Stimulated activated CD8-positive, alpha-beta memory T cell treated with anti-CD3 and anti-CD28 coated beads, Interleukin-15, amount 100 ng/mL, for 1 hour (primary cell): ENCODE results near the gene CCDC82.

Source experiments
- DNase-seq: peaks from one replicate; pipeline ENCODE4 v3.0.0-alpha.2; 2020; ENCODE audit warnings: low read depth

CCDC82 gene

DNA sequence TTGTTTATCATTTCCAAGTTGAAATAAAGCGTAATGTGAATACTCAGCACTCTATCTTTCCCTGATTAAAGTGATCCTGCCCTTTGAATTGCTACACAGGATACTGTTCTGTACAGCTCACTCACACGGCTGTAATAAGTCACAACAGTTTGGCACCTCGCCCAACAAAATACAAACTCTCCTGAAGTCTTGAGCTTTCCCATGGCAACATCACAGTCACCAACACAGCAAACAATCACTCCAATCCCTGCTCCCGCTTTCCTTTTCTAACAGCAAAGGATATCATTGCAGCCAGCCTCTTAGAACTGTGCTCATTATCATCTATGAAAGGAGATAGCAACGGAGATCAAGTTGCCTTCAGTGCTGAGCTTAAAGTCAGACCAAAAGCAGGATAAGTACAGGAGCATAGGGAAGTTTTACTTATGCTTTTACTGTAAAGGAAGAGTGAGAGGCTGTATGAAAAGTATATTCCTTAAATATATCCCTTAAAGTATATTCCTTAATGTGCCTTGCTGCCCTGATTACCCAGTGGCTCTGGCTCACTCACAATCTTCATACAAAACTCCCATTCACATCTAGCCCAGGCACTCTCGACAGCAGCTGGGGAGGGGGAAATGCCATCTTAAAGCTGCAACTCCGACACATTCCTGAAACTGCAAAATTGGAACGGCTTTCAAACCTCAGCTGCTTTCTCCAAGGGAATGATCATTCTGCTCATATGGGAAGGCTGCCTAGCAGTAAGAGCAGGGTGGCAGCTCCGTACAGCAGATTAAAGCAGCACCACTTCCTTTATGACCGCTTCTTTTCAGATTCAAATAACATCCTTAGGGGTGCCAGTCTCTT is 82.6 kb downstream of the CCDC82 start:
- DNase-seq: no peak

DNA sequence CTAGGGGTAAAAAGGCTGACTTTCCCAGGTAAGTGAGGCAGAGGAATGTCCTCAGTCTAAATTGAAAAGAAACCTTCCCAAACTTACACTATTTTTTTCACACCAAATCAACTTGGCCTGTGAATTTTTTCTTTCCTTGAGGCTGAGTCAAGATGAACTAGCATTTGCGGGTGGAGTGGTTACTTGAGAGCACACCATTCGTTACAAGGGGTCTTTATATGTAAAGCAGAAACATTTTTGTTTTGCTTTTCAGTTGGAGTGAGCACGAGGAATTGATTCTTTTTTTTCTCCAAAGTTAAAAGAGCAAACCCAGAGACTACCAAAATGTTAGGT is 83.1 kb downstream of the CCDC82 start:
- no peak for DNase-seq

DNA sequence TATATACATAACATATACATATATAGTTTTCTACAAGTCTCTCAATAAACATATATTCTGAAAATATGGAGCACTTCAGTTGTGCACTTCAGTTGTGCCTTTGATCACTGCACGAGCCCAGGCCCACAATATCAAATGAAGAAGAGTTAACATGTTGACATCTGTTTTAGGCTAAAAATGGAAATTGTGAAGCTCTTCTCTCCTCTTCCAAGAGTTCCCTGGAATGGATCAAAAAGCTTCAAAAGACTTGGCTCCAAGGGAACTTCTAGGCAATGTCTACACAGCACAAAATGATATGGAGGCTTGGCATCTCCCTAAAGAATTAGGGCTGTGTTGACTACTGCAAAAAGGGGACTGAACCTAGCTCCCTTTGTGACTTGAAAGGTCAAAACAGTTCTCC is 83.6 kb downstream of the CCDC82 start:
- DNase-seq: no peak

DNA sequence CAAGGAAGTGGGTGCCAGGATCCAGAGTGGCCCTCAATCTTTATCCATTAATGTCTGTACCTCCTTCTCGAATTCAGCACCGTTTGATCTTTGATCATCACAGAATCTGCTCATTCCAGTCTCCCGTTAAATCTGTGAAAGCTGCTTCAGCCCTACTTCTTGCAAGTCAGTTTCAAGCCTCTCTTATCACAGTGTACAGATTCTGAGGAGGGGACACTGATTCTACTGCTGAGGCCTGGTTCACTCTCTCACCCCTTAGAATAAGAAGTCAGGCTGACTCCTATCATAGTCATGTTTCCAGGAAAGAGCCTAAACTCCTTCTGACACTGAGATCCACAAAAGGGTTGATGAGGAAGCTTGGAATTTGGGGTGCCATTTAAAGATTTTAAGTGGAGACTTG is 85.7 kb downstream of the CCDC82 start:
- no peak for DNase-seq

DNA sequence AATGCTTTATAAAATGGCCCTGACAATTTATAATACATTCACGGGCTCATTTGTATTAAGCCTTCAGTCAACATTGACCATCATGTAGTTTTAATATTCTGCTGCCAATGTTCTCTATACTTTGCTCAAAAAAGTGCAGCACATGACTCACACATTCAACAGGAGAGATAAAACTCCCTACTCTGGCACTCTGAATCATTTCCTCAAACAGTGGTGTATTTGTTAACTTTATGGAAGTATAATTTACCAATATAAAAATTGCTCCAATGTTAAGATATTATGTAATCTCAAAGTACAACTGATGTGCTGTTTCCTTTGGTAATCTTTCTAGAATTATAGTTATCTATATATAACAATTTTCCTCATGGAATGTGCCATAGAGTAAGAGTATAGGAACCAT is 86.6 kb downstream of the CCDC82 start:
- DNase-seq: no peak
